Stomach (tissue), 4 donors: Measurements from ENCODE around the gene REC8.

Source experiments
- CTCF ChIP-seq, 7 experiments: fragments of 450-650 bp in 4 of 7; fragments of 200-600 bp in 3 of 7; sonication (generic) in 3 of 7; IDR thresholded peaks; one replicate each; pipeline ENCODE4 v1.5.1; 2016 to 2019; ENCODE audit warnings: antibody characterized with exemption in 7 of 7, control low read depth in 2 of 7, mild to moderate bottlenecking in 1 of 7
- EP300 ChIP-seq: sonication (generic); formaldehyde crosslinking; IDR thresholded peaks from one replicate; pipeline ENCODE4 v1.6.1; 2017; ENCODE audit warnings: antibody characterized with exemption
- POLR2A ChIP-seq, 4 donors: fragments of 450-650 bp; IDR thresholded peaks; one replicate each; pipeline ENCODE4 v1.6.1; 2016; ENCODE audit warnings: antibody characterized with exemption in 4 of 4, control low read depth in 2 of 4, mild to moderate bottlenecking in 1 of 4, moderate library complexity in 1 of 4

GRCh38 chr14:24215495-24216344, 43.8 kb downstream of the REC8 start, which contains the start of gene MDP1:
- peak in 5 of 7 experiments; percentile 26 to 60 (median 56) for TF ChIP-seq CTCF (IDR thresholded peaks at IDR 0.05)
- no peak for TF ChIP-seq EP300
- peak in 1 of 4 donors; percentile 42 for TF ChIP-seq POLR2A (IDR thresholded peaks at IDR 0.05)
